IPS-18c (cell line): ENCODE measurements around the gene CIT.
"Not testable (repeated sequence)": the region's sequence is repeated elsewhere in the genome, so short reads cannot be mapped to it uniquely, and the experiment has no call there.

ENCODE experiments used
- H3K4me3 ChIP-seq: 2 replicates; pipeline ENCODE4 v1.7.0; 2013; ENCODE audit warnings: low read depth, mild to moderate bottlenecking, low read length, moderate library complexity; ENCODE audit not compliant: insufficient read depth
- H3K9me3 ChIP-seq: one replicate; pipeline ENCODE4 v1.6.1; 2013; ENCODE audit warnings: mild to moderate bottlenecking, low read length, moderate library complexity; ENCODE audit not compliant: control insufficient read depth, insufficient read depth

Gene CIT

DNA sequence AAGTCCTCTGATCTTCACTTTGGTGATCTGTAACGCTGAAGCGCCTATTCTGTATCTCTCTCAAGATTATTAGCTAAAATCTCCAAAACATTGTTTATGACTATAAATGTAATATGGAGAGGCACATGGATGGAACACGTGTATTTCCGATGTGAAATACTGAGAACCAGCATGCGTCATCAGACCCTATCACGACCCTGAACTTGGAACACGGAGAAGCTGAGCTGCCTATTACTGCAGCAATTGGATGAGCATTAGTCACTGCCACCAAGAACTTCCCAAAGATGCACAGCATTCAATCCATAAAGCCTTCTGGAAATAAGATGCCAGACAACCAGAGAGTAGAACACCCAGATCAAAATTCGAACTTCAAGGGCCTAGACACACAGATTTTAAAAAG lies 147.2 kb downstream of the CIT start:
- no peaks in the 10 kb centered on the region for H3K9me3 ChIP-seq

GRCh38 chr12:119728444-119728745 lies 148.7 kb downstream of the CIT start:
- Histone ChIP-seq H3K9me3 (no peaks in the 10 kb centered on the region), H3K4me3 (no peak overlapping the region)

More for the DNA sequence above, 147.2 kb downstream of the CIT start:
- H3K4me3 ChIP-seq, result no peak overlapping the region

DNA sequence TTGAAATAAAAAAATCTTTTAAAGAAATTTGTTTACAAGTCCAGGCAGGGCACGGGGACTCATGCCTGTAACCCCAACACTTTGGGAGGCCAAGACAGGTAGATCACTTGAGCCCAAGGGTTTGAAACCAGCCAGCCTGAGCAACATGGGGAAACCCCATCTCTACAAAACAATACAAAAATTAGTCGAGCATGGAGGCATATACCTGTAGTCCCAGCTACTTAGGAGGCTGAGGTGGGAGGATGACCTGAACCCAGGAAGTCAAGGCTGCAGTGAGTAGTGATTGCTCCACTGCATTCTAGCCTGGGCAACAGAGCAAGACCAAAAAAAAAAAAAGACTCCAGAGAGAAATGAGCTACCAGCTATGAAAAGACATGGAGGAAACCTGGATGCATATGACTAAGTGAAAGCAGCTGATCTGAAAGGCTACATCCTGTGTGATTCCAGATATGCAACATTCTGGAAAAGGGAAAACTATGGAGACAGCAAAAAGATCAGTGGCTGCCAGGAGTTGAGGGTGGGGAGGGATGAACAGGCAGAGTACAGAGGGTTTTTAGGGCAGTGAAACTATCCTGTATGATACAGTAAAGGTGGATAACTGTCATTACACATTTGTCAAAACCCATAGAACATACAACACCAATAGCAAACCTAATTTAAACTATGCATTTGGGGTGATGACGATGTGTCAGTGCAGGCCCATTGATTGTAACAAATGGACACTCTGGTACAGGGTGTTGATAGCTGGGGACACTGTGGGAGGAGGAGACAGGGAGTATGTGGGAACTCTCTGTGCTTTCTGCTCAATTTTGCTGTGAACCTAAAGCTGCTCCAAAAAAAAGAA lies 149.3 kb downstream of the CIT start:
- H3K9me3 ChIP-seq, result no peaks in the 10 kb centered on the region
- H3K4me3 ChIP-seq, result no peak overlapping the region

DNA sequence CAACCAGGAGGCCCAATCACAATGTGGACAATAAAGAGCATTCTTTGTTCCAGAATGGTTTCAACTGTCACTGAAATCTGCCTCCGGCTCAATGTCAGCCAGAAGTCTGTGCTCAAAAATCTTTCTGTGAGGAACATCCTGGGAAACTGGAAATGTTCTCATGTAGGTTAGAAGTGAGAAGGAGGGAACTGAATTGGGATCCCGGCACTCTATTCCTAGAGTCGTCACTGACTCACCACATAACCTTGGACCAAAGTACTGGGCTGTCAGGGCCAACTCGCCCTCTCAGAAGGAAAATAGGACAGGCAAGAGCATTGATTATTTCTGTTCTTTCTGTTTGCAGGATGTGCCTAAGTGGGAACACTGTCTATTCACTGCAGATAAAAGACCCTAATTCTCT lies 151.6 kb downstream of the CIT start:
- no peak overlapping the region for H3K4me3 ChIP-seq
- H3K9me3 ChIP-seq, result no peaks in the 10 kb centered on the region

DNA sequence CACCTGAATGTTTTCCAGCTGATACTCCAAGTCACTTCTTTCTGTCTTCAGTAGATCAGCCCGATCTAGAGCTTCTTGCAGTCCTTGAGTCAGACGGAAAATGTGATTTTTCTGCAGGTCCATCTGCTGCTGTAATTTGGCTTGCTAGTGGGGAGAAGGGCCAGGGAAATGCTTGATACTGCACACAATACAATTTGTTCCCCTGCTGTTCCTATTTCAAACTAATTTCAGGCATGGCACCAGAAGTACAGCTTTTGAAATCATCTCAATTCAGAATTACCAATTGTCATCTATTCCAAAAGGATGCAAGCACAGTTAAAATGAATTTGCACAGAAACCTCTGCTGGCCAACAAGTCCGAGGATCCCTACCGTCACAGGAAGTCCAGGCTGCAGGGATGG lies 155.8 kb downstream of the CIT start:
- no peaks in the 10 kb centered on the region for H3K9me3 ChIP-seq
- H3K4me3 ChIP-seq, result no peak overlapping the region

DNA sequence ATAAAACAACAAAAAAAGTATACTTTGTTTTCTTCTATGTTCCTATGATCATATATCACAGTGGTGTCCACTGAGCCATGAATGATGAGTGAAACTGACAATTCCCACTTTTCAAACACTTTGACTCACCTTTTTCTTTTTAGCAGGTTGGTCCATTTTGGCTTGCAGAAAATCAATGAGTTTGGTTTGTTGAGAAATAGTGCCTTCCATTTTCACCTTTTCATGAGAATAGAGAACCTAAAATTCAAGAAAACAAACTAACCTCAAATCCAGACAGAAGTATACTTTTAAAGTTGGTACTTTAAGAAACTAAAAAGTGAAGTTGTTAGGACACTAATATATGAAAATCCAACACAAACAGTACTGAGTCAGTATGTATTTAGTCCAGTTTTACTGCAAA lies 156.8 kb downstream of the CIT start:
- no peak overlapping the region for H3K4me3 ChIP-seq

GRCh38 chr12:119718141-119718540 lies 159.0 kb downstream of the CIT start:
- Histone ChIP-seq H3K9me3 (no peaks in the 10 kb centered on the region), H3K4me3 (no peak overlapping the region)

More for the DNA sequence above, 156.8 kb downstream of the CIT start:
- no peaks in the 10 kb centered on the region for H3K9me3 ChIP-seq

DNA sequence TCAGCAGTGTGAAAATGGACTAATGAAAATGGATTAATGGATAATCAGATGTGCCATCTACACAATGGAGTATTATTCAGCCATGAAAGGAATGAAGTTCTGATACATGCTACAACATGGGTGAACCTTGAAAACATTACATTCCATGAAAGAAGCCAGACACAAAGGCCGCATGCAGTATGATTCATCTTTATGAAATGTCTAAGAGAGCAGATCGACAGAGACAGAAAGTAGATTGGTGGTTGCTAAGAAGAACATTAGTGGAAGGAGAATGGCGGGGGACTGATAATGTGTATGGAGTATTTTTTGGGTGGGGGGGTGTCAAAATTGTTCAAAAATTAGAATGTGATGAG lies 161.9 kb downstream of the CIT start:
- H3K9me3 ChIP-seq, result no peaks in the 10 kb centered on the region
- no peak overlapping the region for H3K4me3 ChIP-seq

DNA sequence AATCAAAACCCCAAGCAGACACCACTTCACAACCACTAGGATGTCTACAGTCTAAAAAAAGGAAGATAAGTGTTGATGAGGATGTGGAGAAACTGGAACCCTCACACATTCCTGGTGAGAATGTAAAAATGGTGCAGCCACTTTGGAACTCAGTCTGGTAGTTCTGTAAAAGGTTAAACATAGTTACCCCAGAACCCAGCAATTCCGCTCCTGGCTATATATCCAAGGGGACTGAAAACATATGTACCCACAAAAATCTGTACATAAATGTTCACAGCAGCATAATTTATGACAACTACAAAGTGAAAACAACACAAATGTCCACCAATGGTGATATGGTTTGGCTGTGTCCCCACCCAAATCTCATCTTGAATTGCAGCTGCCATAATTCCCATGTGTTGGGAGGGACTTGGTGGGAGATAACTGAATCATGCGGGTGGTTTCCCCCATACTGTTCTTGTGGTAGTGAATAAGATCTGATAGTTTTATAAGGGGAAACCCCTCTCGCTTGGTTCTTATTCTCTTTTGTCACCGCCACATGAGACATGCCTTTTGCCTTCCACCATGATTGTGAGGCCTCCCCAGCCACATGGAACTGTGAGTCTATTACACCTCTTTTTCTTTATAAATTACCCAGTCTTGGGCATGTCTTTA lies 162.4 kb downstream of the CIT start:
- no peaks in the 10 kb centered on the region for H3K9me3 ChIP-seq
- no peak overlapping the region for H3K4me3 ChIP-seq

DNA sequence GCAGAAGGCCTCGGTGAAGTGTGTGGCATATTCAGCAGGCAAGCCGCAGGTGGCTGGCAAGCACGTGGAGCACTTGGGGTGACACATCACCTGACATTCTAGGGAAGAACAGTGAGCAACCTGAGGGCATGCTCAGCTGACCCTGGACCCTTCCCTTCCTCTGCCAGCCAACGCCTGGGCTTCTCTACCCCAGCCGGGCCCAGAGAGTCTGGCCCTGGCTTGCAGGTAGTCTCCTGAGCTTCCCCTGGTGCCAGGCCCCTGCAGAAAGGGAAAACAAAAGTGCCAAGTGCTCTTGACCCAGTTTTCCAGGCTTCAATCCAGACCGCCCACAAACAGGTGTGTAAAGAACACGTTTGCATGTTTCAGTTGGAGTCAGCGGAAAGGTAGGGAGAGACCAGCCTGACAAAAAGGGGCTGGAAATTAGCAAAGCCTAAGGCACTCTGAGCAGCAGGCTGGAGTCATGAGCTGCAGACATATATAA lies 163.5 kb downstream of the CIT start:
- no peak overlapping the region for H3K4me3 ChIP-seq
- no peaks in the 10 kb centered on the region for H3K9me3 ChIP-seq

GRCh38 chr12:119712721-119713120 lies 164.4 kb downstream of the CIT start:
- no peaks in the 10 kb centered on the region for H3K9me3 ChIP-seq
- H3K4me3 ChIP-seq, result no peak overlapping the region

GRCh38 chr12:119711693-119712092 lies 165.4 kb downstream of the CIT start:
- Histone ChIP-seq H3K4me3 (no peak overlapping the region), H3K9me3 (no peaks in the 10 kb centered on the region)

DNA sequence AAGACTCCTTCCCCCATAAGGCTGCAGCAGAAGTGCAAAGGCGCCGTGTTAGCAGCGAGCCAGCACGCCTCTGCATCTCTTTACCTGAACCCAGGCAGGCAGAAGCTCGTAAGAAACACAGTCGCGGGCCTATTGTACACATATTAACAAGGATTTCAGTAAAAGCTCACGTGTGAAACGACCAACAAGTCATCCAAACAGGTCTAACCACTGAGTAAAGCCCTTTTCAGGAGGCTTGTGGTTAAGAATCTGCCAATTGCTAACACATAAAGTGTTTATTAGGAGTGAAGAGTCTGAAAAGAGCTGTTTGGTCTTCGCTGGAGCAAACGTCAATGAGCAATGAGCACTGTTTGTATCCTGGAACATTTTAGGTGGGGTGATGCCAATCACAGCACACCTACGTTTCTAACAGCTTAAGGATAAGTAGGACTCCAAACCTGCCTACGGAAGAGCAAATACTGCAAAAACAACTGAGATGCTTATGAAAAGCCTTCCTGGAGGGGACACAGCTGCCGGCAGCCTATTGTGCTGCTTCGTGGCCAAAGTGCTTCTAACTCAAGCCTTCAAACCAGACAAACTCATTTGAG lies 166.1 kb downstream of the CIT start:
- no peak overlapping the region for H3K4me3 ChIP-seq
- H3K9me3 ChIP-seq, result no peaks in the 10 kb centered on the region

DNA sequence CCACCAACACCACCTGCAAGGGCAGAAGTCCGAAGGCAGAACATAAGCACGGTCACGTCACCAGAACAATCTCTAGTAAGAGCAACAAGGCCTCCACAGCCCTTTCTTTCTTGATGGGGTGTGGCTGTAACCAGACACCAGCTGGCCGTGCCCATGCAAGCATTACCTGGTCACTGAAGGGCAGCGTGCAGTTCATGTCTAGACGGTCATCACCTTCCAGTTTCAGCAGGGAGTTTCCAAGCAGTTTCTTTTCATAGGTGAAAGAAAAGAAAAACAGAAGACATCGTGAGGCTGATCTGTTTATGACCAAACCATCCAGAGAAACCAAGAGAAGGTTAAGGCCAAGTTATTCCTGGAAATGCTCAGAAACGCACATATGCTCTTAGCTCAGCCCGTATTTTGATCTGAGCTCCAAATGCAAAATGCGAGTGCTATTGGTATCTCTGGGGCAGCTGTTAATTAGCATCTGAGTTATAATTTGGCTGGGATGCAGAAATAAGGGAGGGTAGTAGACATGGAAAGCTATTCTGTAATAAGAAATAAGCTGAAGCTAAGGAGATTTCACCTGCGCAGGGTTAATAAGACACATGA lies 166.7 kb downstream of the CIT start:
- Histone ChIP-seq H3K9me3 (no peaks in the 10 kb centered on the region), H3K4me3 (no peak overlapping the region)

DNA sequence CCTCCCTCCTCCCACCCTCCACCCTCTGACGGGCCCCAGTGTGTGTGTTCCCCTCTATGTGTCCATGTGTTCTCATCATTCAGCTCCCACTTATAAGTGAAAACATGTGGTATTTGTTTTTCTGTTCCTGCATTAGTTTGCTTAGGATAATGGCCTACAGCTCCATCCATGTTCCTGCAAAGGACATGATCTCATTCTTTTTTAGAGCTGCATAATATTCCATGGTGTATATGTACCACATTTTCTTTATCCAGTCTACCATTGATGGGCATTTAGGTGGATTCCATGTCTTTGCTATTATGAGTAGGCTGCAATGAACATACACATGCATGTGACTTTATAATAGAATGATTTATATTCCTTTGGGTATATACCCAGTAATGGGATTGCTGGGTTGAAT lies 170.7 kb downstream of the CIT start:
- not testable (repeated sequence) for H3K9me3 ChIP-seq, H3K4me3 ChIP-seq

DNA sequence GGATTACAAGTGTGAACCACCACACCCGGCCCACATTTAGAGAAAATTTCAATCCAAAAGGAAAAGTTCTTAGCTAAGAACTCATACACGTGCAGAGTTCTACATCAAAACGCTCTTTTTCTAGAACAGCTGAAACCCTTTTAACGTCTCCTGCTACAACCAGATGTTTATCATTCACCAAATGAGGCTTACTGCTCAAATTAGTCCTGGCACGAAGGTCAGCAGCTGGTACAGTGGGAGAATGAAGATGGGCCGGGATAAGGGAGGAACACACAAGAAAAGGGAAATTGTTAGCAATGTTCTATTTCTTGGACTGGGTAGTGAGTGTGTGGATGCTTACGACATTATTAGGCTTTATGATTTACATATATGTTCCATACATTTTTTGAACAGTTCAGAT lies 171.9 kb downstream of the CIT start:
- Histone ChIP-seq H3K9me3 (no peaks in the 10 kb centered on the region), H3K4me3 (no peak overlapping the region)

- Histone ChIP-seq H3K4me3 (no peak overlapping the region), H3K9me3 (no peaks in the 10 kb centered on the region)
Measured at GRCh38 chr12:119704065-119704747, 172.9 kb downstream of the CIT start.
